ENCODE measurements around the gene PCDHGA1.
A peak's percentile ranks its signal among the peaks of the same experiment; 100 is the strongest.
"Not testable (repeated sequence)": the region's sequence is repeated elsewhere in the genome, so short reads cannot be mapped to it uniquely, and the experiment has no call there.

PCDHGA1 gene

GRCh38 chr5:141409598-141410306 lies 79.4 kb downstream of the PCDHGA1 start:
- DNase-seq (ENCODE audit: low read depth in 2 of 2): no peak

- DNase-seq (ENCODE audit: low read depth in 2 of 2): no peak
Observed at GRCh38 chr5:141411575-141411974, 81.3 kb downstream of the PCDHGA1 start.

GRCh38 chr5:141412854-141413539 lies 82.7 kb downstream of the PCDHGA1 start, which contains the start of gene PCDHGA10:
Gene PCDHGA10 (plus strand): TSS chr5:141412987. CDS start chr5:141413176, 189 bp downstream.
- peak in 1 of 2 donors; percentile 51 for DNase-seq (ENCODE audit: low read depth in 2 of 2)

GRCh38 chr5:141413540-141414069 lies 83.3 kb downstream of the PCDHGA1 start:
- no peak for DNase-seq (ENCODE audit: low read depth in 2 of 2)

GRCh38 chr5:141414548-141415274 lies 84.4 kb downstream of the PCDHGA1 start:
- not testable (repeated sequence) for DNase-seq (ENCODE audit: low read depth in 2 of 2)

GRCh38 chr5:141415275-141415618 lies 84.9 kb downstream of the PCDHGA1 start:
- not testable (repeated sequence) for DNase-seq (ENCODE audit: low read depth in 2 of 2)

- DNase-seq (ENCODE audit: low read depth in 2 of 2): peak; percentile 48 to 51
Observed at GRCh38 chr5:141417494-141418172, 87.3 kb downstream of the PCDHGA1 start, which contains the start of gene PCDHGB7. Gene PCDHGB7 (plus strand): TSS chr5:141417677. CDS start chr5:141417860, 183 bp downstream.

GRCh38 chr5:141419074-141419880 lies 89.0 kb downstream of the PCDHGA1 start:
- DNase-seq (ENCODE audit: low read depth in 2 of 2): no peak

- DNase-seq (ENCODE audit: low read depth in 2 of 2): peak in 1 of 2 donors; percentile 39
Observed at GRCh38 chr5:141420855-141421488, 90.7 kb downstream of the PCDHGA1 start, which contains the start of gene PCDHGA11. Gene PCDHGA11 (plus strand): TSS chr5:141421051. CDS start chr5:141421228, 177 bp downstream.

- DNase-seq (ENCODE audit: low read depth in 2 of 2): no peak
Observed at GRCh38 chr5:141421489-141421855, 91.2 kb downstream of the PCDHGA1 start.

- DNase-seq (ENCODE audit: low read depth in 2 of 2): no peak
Observed at GRCh38 chr5:141422742-141423291, 92.5 kb downstream of the PCDHGA1 start.

- no peak for DNase-seq (ENCODE audit: low read depth in 2 of 2)
Observed at GRCh38 chr5:141427783-141428426, 97.6 kb downstream of the PCDHGA1 start.

GRCh38 chr5:141430332-141431113 lies 100.2 kb downstream of the PCDHGA1 start, which contains the start of gene PCDHGA12:
Gene PCDHGA12 (plus strand): TSS chr5:141430507. CDS start chr5:141430760, 253 bp downstream.
- no peak for DNase-seq (ENCODE audit: low read depth in 2 of 2)

- DNase-seq (ENCODE audit: low read depth in 2 of 2): no peak
Observed at GRCh38 chr5:141431286-141431685, 101.0 kb downstream of the PCDHGA1 start.

- DNase-seq (ENCODE audit: low read depth in 2 of 2): not testable (repeated sequence)
Observed at GRCh38 chr5:141432308-141432707, 102.0 kb downstream of the PCDHGA1 start.

GRCh38 chr5:141432726-141433125 lies 102.4 kb downstream of the PCDHGA1 start:
- not testable (repeated sequence) for DNase-seq (ENCODE audit: low read depth in 2 of 2)

GRCh38 chr5:141434006-141434405 lies 103.7 kb downstream of the PCDHGA1 start:
- no peak for DNase-seq (ENCODE audit: low read depth in 2 of 2)

GRCh38 chr5:141437221-141437620 lies 106.9 kb downstream of the PCDHGA1 start:
- DNase-seq (ENCODE audit: low read depth in 2 of 2): no peak
